T-helper 22 cell (primary cell): ENCODE measurements around the gene RYR3.

Source experiments
- DNase-seq: peaks from one replicate; pipeline ENCODE4 v3.0.0-alpha.2; 2020; ENCODE audit warnings: low read depth

The RYR3 gene

DNA sequence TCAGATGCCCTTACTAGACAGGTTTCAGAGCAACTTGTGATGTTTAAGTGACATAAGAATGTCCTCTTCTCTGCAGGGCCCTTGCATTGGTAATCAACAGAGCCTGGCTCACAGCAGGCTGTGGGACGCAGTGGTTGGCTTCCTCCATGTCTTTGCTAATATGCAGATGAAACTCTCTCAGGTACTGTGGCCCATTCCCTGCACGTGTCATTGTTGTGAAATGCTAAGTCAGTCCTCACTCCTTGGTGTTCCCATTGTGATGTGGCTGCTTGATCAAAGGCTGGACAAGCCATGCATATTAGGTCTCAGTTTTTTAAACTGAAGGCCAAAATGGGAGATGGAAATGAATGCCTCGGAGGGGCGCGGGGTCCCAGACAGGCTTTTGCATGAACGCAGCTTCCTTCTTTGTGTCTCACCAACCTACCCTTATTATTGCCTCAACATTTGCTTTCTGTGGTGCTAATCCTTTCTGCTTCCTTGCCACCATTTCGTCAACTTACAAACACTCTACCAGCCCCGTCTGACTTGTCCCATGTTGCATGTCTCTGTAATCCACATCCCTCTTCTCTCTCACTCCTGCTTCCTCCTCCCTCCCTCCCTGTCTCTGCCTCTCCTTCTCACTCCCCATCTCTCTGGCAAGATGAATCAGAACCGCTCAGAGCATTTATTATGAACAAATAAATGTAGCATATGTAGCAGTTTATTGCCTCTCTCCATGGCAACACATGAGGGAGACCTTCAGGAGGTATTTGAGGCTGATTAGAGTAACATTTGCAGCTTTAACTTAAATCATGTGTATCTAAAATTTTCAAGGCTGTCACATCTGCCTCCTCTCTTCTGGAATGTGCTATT lies 524.4 kb downstream of the RYR3 start:
- DNase-seq = no peak

DNA sequence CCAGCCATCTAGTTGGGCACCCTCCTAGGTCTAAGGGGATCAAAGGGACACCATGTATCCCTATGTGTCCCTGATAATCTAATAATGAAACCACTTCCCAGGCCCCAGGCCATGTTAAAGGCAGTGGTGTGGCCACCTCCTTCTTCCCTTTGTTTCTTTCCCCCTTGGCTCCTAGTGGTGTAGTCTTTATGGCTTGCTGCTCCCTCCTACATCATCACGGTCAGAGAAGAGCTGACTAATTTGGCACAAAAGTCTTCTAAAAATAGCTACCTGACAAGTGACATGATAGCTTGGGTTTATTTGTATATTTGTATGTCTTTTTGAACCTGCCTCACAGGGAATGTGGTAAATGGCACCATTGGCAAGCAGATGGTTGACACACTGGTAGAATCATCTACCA lies 526.5 kb downstream of the RYR3 start:
- DNase-seq = no peak

DNA sequence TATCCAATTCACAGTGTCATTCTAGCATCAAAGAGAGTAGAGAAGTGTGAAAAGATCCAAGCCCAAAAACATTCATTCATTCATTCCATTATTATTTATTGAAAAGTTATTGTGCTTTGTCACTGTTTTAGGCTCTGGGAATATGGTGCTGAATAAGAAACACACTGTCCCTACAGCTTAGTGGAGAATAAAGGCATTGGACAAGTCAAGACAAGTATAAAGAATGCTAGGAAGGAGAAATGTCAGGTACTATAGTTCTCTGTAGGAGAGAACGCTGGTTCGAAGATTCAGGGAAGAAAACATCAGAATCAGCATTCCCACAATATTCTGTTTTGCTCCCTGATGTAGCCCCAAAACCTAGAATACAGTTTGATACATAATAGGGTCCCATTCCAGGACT lies 528.8 kb downstream of the RYR3 start:
- DNase-seq = no peak

DNA sequence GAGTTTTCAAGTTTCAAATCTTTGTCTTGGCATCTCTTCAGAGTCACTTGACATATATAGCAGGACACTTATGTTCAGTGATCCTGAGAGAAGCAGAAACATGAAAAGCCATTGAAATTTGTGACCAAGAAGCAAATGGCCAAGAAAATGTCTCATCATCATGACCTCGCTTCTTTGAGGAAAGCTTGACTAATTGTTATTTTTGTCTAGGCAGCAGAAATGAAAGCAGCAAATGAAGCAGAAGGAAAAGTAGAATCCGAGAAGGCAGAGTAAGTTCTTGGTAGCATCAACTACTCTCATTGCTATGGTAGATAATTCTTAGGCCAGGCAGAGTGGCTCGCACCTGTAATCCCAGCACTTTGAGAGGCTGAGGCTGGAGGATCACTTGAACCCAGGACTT lies 529.8 kb downstream of the RYR3 start:
- DNase-seq = no peak

DNA sequence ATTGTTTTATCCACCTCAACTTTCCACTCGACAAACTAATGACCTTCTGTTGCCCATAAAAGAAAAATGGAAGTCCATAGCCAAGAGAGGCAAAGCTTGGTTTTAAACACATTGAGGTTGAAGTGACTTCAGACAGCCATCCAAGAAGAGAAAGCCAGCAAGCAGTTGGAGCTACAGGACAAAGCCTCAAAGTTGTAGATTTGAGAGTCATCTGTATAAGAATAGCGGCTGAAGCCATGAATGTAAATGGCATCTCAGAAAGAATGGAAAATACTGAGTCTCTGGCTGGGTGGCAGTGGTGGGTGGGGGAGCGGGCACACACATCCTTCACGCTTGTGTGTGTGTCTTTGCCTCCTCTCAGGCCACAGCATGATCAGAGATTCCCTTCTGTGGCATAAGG lies 533.4 kb downstream of the RYR3 start:
- DNase-seq = no peak

DNA sequence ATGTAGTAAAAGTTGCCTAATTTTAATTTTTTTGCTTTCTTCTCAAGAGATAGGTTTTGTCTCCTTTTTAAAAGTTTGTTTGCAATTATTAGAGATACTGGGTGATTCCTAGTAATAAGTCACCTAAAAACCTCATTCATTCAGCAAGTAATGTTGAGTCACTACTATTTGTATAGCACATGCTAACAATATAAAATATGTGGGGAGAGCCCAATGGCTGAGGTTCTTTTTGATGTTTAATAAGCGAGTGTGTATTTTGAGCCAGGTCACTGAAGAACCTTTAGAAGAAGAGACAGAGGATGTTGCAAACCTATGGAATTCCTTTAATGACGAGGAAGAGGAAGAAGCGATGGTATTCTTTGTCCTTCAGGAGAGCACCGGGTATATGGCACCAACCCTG lies 533.8 kb downstream of the RYR3 start:
- DNase-seq = no peak

DNA sequence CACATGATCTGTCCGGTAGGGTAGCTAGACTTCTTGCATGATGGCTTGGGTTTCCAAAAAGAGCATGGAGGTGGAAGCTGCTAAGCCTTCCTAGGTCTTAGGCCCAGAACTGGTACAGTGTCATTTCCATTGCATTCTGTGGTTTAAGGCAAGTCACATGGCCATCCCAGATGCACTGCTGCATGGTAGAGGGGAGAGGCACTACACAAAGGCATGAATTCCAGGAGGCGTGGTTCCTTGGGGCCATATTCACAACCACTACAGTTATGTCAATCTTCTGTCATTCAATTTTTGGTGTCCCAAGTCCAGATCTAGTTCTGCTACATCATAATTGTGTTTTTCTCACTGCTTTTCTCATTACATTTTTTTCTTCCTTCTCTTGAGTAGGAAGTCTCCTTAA lies 535.4 kb downstream of the RYR3 start:
- no peak for DNase-seq

DNA sequence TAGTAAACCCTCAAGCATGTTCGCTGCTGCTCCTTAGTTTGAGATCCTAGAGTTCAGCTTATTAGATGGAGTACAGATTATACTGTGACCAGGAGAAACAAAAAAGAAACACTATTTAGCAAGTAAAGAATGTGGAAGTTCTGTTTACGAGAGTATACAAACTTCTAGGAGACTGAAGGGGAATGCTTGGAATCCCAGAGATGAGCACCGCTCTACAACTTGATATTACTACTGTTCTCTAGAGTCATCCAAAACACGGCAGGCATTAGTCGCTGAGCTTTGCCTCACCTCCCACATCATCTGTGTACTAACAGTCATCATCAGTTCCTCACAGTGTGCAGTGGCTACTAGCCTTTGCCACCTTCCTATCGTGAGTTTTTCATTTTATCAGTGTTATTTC lies 536.1 kb downstream of the RYR3 start:
- DNase-seq = no peak

DNA sequence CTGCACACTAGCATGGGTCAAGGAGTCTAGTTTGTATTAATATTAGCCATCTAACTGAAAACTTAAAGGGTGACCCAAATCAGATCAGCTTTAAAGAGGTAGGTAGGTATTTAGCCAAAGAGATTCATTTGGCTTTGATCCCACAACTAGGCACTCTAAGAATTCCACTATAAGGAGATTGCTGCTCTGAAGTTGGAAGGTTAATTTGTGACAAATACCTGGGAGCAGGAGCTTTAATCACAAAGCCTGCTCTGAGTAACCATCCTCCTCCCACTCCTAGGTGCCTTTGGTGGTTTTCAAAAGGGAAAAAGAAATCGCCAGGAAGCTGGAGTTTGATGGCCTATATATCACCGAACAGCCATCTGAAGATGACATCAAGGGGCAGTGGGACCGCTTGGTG lies 537.2 kb downstream of the RYR3 start:
- DNase-seq = no peak

DNA sequence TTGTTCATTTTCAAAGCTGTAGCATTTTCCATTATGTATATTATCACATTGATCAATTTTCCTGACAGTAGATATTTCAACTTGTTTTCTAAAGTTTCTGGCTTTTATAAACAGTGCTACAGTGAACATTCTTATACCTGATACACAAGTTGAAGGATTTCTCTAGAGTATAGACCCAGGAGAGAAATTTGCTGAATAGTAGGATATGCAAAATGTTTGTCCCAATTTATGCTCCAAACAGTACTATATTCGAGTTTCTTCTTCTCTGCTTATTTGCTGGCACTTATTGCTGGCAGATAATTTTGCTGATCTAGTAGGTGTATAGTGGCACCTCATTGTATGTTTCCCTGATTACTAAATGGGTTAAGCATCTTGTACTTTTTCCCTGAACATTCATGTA lies 540.3 kb downstream of the RYR3 start:
- DNase-seq = no peak

DNA sequence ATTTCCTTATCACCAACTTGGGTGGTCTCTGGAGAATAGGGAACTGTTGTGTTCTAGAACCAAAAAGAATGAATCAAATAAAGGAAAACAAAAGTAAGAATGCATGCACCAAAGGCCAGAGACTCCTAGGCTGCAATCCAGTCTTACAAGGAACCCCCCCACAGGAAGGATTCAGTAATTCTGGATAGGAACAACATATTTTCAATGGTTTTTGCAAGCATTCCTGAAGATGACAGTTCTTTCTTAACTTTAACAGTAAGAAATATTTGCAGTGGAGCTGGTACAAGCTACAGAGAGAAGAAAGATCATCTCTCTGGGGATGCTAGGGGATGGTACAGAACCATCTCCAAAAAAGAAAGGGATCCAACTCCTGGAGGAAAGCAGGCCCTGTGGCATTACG lies 541.3 kb downstream of the RYR3 start:
- DNase-seq = no peak

DNA sequence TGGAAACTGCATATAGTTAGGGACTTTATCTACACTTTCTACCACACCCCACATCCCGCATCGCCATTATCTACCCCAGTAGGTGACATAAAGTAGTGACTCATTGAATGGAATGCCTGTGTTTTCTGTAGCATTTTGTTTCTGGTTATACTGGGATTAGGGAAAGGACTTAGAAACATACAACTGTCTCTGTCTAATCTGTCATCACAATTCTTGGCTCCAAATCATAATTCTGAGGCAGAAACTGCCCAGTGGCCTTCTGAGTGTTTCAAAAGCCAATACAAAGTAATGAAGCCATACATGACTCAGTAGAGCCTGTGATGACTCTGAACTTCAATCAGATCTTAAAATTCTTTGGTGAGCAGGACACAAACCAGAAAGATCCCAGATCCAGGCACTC lies 541.8 kb downstream of the RYR3 start:
- no peak for DNase-seq

DNA sequence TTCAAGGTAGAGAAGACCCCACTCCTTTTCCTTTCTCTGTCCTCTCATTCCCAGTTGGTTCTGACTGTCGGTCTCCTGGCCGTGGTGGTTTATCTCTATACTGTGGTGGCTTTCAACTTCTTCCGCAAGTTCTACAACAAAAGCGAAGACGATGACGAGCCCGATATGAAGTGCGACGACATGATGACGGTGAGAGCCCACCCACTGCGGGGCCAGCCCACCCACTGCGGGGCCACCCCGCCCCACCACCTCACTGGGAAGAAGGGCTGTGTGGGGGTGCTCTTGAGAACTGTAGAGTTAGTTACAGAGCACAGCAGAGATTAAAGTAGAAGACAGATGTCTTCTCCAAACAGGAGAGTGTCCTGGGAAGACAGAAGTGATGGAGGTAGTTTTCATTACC lies 547.0 kb downstream of the RYR3 start:
- no peak for DNase-seq

DNA sequence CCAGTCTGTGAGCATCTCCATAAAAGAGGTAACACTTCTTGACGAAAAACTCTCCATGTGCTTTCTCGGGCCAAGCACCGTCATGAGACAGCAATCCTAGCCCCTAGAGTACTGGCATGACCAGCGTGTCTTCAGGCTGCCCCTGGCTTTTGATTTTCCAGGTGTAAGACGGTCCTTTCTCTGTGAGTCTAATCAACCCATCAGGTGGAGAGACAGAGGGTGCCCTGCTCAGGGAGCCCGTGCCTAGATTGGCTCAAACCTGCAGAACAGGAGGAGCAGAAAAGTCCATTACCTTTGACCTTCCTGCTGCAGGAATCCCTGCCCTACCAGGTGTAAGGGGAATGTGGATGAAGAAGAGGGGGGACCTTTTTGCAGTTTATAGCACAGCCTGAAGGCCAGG lies 548.1 kb downstream of the RYR3 start:
- DNase-seq = no peak

DNA sequence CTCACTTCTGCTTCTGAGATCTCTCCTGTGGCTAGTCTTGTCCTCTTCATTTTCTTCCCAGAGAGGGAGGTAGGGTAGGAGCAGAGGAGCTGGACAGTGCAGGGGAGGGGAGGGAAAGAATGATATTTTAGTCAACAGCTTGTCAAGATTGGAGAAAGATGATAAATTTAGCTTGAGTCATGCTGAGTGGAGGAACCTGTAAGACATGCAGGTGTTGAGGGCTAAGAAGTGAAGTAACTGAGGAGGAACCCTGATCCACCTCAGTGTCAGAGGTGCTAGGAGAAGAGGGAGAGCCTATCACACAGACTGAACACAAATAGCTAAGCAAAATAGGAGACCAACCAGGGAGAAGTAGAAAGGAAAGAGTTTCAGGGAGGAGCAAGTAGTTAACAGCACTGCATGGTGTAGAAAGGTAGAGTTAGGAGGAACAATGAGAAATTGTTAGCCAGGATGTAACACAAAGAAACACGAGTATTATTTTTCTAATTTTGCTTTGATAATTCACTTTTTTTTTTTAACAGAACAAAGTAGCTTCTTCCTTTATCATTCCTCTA lies 549.3 kb downstream of the RYR3 start:
- no peak for DNase-seq

DNA sequence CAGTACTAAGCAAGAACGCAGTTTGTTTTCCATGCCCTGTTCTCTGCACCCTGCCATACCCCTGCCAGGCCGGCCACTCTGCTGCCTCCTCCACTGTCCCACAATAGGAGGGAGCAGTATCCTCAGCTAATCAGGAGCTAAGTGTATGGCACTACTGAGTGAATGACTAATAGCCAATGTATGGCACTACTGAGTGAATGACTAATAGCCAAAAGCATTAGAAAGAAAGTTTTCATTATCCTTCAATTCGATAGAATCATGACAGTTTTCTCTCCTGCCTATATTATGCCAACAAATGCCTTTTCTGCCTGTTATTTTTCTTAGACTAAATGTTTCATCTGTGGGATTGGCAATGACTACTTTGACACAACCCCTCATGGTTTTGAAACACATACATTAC lies 550.0 kb downstream of the RYR3 start:
- no peak for DNase-seq

DNA sequence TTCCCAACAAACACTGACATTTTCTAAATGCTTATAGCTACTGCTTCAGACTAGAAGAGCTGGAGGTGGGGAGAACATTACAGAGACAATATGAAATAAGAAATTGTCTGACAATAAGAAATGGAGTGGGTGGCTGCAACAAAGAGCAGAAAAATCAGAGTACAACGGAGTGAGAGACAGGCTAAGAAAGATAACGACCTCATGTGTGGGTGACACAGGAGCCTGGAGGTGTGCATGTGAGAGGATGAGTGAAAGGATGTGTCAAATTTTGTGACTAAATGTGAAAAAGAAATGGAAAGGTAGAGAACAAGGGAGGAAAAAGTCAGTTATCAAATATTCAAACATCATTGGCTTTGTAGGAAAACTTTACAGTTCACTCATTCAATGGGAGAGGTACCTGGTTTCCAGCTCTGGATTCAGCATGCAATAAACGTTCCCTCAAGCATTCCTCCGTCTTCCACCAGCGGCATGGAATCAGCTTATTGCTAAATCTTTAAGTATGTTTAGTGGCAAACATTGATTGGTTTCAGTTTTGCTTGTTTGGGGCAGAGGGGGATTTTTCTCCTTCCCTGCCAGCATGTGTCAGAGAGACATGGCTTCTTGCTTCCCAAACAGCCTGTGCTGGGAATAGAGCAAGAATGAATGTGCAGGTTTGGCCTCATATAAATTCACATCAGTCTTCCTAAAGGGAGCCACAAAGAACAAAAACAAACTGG lies 553.8 kb downstream of the RYR3 start:
- DNase-seq = no peak

DNA sequence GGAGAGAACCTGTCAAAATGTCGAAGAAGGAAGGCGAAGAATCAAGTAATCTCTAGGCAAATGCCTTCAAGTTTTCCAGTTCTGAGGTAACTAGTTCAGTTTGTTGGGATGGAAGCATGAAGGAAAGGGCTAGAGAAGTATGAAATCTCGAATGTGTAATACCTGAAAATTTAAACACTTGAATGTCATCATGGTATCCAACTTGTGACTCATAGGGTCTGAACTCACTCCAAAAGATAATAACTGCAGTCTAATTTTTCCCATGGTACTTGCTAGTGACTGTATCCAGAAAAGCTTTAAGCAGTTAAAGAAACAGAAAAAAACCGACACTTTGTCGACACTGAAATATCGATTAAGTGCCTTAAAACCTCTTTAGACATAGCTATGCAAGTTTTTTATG lies 554.6 kb downstream of the RYR3 start:
- DNase-seq = no peak

DNA sequence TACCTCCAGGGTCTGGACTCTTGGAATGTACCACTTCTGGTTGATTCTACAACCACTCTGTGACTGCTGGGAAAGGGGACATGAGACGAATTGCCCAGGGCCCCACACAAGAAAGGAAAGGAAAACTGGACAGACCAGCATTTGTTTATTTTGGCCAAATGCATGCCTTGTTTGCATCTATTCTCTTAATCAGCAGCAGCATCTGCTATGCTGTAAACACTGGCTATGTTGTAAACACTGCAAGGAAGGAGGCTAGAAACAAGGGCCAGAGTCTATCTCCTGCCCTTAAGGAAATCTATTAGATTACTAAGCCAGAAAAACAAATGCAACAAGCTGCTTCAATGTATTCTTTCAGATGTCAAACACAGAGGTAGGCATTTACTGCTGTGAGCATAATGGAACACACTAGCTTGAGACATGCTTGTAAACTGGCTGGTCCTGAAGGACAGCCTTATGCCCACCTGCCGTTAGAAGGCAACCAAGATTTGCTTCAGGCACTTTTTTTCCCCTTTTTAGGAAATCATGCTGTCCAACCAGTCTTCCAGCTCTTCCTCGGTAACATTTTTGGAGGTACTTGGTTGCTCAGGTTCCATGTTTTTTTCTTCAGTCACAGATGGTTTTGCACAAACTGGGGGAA lies 555.5 kb downstream of the RYR3 start:
- DNase-seq = no peak

DNA sequence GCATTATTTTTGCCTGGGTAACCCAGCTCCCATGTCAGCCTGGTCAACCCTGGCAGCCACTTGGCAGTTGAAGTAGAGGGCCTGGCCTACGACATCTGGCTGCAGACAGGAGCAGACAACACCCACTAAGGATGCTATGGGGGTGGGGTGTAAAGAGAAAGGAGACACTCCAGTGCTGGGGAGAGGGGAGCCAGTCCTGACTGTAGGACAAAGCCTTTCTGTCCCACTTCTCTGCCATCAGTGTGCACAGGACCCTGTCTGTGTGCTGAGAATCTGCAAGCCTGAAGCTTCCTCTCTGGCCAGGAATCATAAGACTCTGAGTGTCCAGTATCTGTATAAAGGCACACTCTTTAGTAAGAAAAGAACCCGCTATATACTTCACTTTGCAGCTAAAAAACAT lies 561.2 kb downstream of the RYR3 start:
- DNase-seq = no peak

DNA sequence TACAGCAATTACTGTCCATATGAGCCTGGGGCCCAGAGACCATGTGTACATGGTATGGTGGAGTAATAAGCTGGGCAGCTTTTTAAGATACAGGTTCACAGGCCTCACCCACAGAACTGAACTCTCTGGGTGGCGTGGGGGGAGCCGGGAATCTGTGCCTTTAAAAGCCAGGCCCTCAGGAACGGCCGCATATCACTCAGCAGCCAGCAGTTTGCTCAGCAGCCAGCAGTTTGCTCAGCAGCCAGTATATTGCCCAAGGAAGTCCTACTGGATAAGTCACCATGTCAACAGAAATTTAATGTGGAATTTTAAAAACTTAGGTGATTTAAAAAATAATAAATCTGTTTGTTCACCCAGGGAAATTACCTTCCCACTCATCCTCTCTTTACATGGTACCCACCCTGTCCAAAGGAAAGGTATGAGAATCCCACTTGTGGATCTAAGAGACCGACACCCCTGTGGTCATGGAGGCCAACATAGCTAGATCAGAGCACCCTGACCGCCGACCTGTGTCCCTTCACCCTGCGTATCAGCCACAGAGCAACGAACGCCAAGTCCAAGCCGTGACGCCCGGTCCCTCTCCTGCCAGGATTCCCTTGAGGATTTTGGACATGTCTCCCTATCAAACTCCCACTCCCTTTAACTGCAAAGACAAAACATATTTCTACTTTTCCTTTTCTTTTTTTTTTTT lies 561.8 kb downstream of the RYR3 start:
- DNase-seq = no peak

DNA sequence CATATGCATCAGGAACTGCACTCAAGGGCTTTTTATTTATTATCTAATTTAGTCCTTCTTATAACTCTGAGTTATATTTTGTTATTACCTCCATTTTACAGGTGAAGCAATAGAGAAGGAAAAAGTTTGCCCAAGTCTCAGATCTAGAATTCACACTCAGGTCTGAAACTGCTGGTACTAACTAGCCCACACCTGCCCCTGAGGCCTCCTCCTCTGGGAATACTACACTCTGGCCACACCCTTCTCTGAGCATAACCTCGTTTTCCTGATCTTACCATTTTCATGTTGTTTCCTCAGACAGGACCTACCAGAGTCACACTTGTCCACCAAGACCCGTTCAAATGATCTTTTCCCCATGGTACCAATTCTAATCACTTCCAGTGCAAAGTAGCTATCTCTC lies 563.4 kb downstream of the RYR3 start:
- DNase-seq = no peak
